H9 (cell line): Measurements from ENCODE around the gene OTUB2. TPM values are rescaled to one million over a fixed set of nuclear protein-coding genes. Genes with fewer than 3 reads are reported as not detected.

Experiments
- DNase-seq: peaks from one replicate; pipeline ENCODE4 v3.0.0-alpha.2; 2017
- H2AFZ ChIP-seq: one replicate; pipeline ENCODE4 v1.6.1; 2013; ENCODE audit warnings: mild to moderate bottlenecking, low read length, control low read depth, moderate library complexity
- H2AK5ac ChIP-seq: 2 replicates; pipeline ENCODE4 v1.6.1; 2013; ENCODE audit warnings: low read length, control low read depth, mixed read lengths; ENCODE audit not compliant: insufficient read length
- H2BK120ac ChIP-seq: one replicate; pipeline ENCODE4 v1.6.1; 2013; ENCODE audit warnings: low read depth, mild to moderate bottlenecking, low read length, control low read depth, inconsistent platforms; ENCODE audit not compliant: poor library complexity, severe bottlenecking
- H2BK12ac ChIP-seq: 2 replicates; pipeline ENCODE4 v1.6.1; 2013; ENCODE audit warnings: low read length, control low read depth, mixed read lengths, low read depth; ENCODE audit not compliant: insufficient read length
- H2BK15ac ChIP-seq: 2 replicates; pipeline ENCODE4 v1.6.1; 2013; ENCODE audit warnings: low read depth, low read length, control low read depth
- H2BK20ac ChIP-seq: one replicate; pipeline ENCODE4 v1.6.1; 2013; ENCODE audit warnings: low read depth, mild to moderate bottlenecking, low read length, control low read depth, inconsistent platforms; ENCODE audit not compliant: poor library complexity, severe bottlenecking
- H2BK5ac ChIP-seq: 2 replicates; pipeline ENCODE4 v1.6.1; 2013; ENCODE audit warnings: low read length, control low read depth, mixed read lengths; ENCODE audit not compliant: insufficient read length
- H3K14ac ChIP-seq: 2 replicates; pipeline ENCODE4 v1.6.1; 2013; ENCODE audit warnings: low read length, control low read depth; ENCODE audit not compliant: insufficient read depth
- H3K18ac ChIP-seq: 2 replicates; pipeline ENCODE4 v1.6.1; 2013; ENCODE audit warnings: low read depth, mild to moderate bottlenecking, mixed read lengths, low read length, control low read depth; ENCODE audit not compliant: insufficient read length
- H3K23ac ChIP-seq: 2 replicates; pipeline ENCODE4 v1.6.1; 2013; ENCODE audit warnings: low read length, control low read depth, mixed read lengths, low read depth; ENCODE audit not compliant: insufficient read length
- H3K23me2 ChIP-seq: 2 replicates; pipeline ENCODE4 v1.6.1; 2013; ENCODE audit warnings: low read depth, mild to moderate bottlenecking, mixed read lengths, low read length, control low read depth; ENCODE audit not compliant: insufficient read length, poor library complexity, severe bottlenecking
- H3K27ac ChIP-seq: 2 replicates; pipeline ENCODE4 v1.5.1; 2013; ENCODE audit warnings: low read length, control low read depth, mixed read lengths, low read depth; ENCODE audit not compliant: insufficient read length
- H3K27me3 ChIP-seq: 2 replicates; pipeline ENCODE4 v1.6.1; 2013; ENCODE audit warnings: low read length, control low read depth, inconsistent platforms; ENCODE audit not compliant: insufficient read depth
- H3K4ac ChIP-seq: 2 replicates; pipeline ENCODE4 v1.6.1; 2013; ENCODE audit warnings: low read depth, mild to moderate bottlenecking, control low read depth, inconsistent platforms, low read length, moderate library complexity
- H3K4me1 ChIP-seq: 2 replicates; pipeline ENCODE4 v1.6.1; 2013; ENCODE audit warnings: low read length, control low read depth, inconsistent platforms; ENCODE audit not compliant: insufficient read depth
- H3K4me2 ChIP-seq: 2 replicates; pipeline ENCODE4 v1.6.1; 2013; ENCODE audit warnings: low read length, control low read depth, mixed read lengths; ENCODE audit not compliant: insufficient read length, insufficient read depth
- H3K56ac ChIP-seq: 2 replicates; pipeline ENCODE4 v1.6.1; 2013; ENCODE audit warnings: low read depth, mild to moderate bottlenecking, mixed read lengths, low read length, control low read depth; ENCODE audit not compliant: insufficient read length
- H3K79me1 ChIP-seq: 2 replicates; pipeline ENCODE4 v1.6.1; 2013; ENCODE audit warnings: low read depth, mild to moderate bottlenecking, moderate library complexity, low read length, control low read depth, inconsistent platforms; ENCODE audit not compliant: insufficient read depth, poor library complexity, severe bottlenecking
- H3K79me2 ChIP-seq: 2 replicates; pipeline ENCODE4 v1.6.1; 2013; ENCODE audit warnings: low read length, control low read depth, inconsistent platforms; ENCODE audit not compliant: insufficient read depth
- H3K9ac ChIP-seq: 2 replicates; pipeline ENCODE4 v1.6.1; 2013; ENCODE audit warnings: low read length, control low read depth, mixed read lengths; ENCODE audit not compliant: insufficient read length; ENCODE audit errors: extremely low read depth
- H3K9me3 ChIP-seq: one replicate; pipeline ENCODE4 v1.6.1; 2013; ENCODE audit warnings: low read depth, low read length, inconsistent platforms; ENCODE audit not compliant: control insufficient read depth
- H3T11ph ChIP-seq: one replicate; pipeline ENCODE4 v1.6.1; 2013; ENCODE audit warnings: mild to moderate bottlenecking, low read length, control low read depth, inconsistent platforms
- H4K20me1 ChIP-seq: one replicate; pipeline ENCODE4 v1.6.1; 2013; ENCODE audit not compliant: control insufficient read depth, insufficient read length, insufficient read depth
- H4K5ac ChIP-seq: 2 replicates; pipeline ENCODE4 v1.6.1; 2013; ENCODE audit warnings: low read depth, mild to moderate bottlenecking, mixed read lengths, low read length, control low read depth; ENCODE audit not compliant: insufficient read length
- H4K8ac ChIP-seq: replicated peaks from 2 replicates; pipeline ENCODE4 v1.6.1; 2013; ENCODE audit warnings: low read length, control low read depth, mixed read lengths, low read depth; ENCODE audit not compliant: insufficient read length
- H4K91ac ChIP-seq: 2 replicates; pipeline ENCODE4 v1.6.1; 2013; ENCODE audit warnings: low read depth, mild to moderate bottlenecking, moderate library complexity, mixed read lengths, low read length, control low read depth; ENCODE audit not compliant: insufficient read length
- H3K27ac Mint-ChIP-seq, 3 experiments: 2 replicates in 2 of 3; 3 replicates in 1 of 3; pipeline ENCODE4 v1.8.0; 2020 to 2021; ENCODE audit warnings: mixed read lengths in 3 of 3, mild to moderate bottlenecking in 1 of 3, moderate library complexity in 1 of 3
- H3K27me3 Mint-ChIP-seq: 2 replicates; pipeline ENCODE4 v1.8.0; 2021; ENCODE audit warnings: low read depth, mild to moderate bottlenecking, moderate library complexity, mixed read lengths
- H3K36me3 Mint-ChIP-seq, 3 experiments: 2 replicates in 2 of 3; 3 replicates in 1 of 3; pipeline ENCODE4 v1.8.0; 2020 to 2021; ENCODE audit warnings: low read depth in 3 of 3, mixed read lengths in 3 of 3; ENCODE audit not compliant: insufficient read depth in 1 of 3
- H3K4me1 Mint-ChIP-seq, 2 experiments: 2 replicates each; pipeline ENCODE4 v1.8.0; 2020; ENCODE audit warnings: mixed read lengths in 2 of 2
- H3K4me3 Mint-ChIP-seq, 2 experiments: 2 replicates in 1 of 2; 3 replicates in 1 of 2; pipeline ENCODE4 v1.8.0; 2020 to 2021; ENCODE audit warnings: mild to moderate bottlenecking in 2 of 2, mixed read lengths in 2 of 2, moderate library complexity in 1 of 2
- H3K9me3 Mint-ChIP-seq, 2 experiments: 2 replicates in 1 of 2; 3 replicates in 1 of 2; pipeline ENCODE4 v1.8.0; 2020; ENCODE audit warnings: mild to moderate bottlenecking in 2 of 2, mixed read lengths in 2 of 2, moderate library complexity in 1 of 2
- CTCF ChIP-seq: fragments of 200-600 bp; sonication (generic); conservative IDR thresholded peaks from 3 replicates; pipeline ENCODE4 v1.8.0; 2021; ENCODE audit warnings: antibody characterized with exemption, mild to moderate bottlenecking
- WGBS: extraction: QIAGEN DNeasy Blood & Tissue Kit; methylation state at CpG from one replicate; pipeline ENCODE4 v1.1.7; 2013; ENCODE audit warnings: missing lambda C conversion rate, low lambda C conversion rate, mixed read lengths; ENCODE audit not compliant: insufficient read length; ENCODE audit errors: extremely low coverage; 5-methylcytosine and 5-hydroxymethylcytosine counted together
- total RNA-seq: library from RNA; stranded (reverse); gene quantifications from 2 replicates; pipeline ENCODE4 v1.2.1, GENCODE V29; 2021

OTUB2 gene
- total RNA-seq, 1 experiment from 2014 or later: 3.6 TPM

- WGBS: no CpG with 5 or more reads among the region's 10 CpGs
- no peak overlapping the region for H3K18ac ChIP-seq
- no peak overlapping the region for H3K27ac Mint-ChIP-seq
These were observed 4.6 kb upstream of the OTUB2 start for GRCh38 chr14:94021416-94022157.

More at GRCh38 chr14:94021416-94022157, 4.6 kb upstream of the OTUB2 start:
- Histone ChIP-seq H2BK15ac (no peak overlapping the region), H4K8ac (no peak overlapping the region), H3K4ac (no peak overlapping the region), H3K9me3 (no peaks in the 10 kb centered on the region), H2AFZ (no peak overlapping the region), H2BK120ac (no peak overlapping the region), H3K4me1 (no peaks in the 10 kb centered on the region; the same call in 1 of the 2 replicates), H3K79me1 (no peaks in the 10 kb centered on the region), H4K5ac (no peak overlapping the region), H3T11ph (no peak overlapping the region), H3K23me2 (no peaks in the 10 kb centered on the region), H3K4me2 (no peak overlapping the region), H3K56ac (no peak overlapping the region), H2BK20ac (no peak overlapping the region), H3K23ac (no peak overlapping the region), H4K91ac (no peak overlapping the region), H3K27ac (no peak overlapping the region), H2BK12ac (no peak overlapping the region), H3K9ac (no peak overlapping the region), H3K27me3 (no peaks in the 10 kb centered on the region), H2BK5ac (no peak overlapping the region), H3K14ac (no peak overlapping the region; the same call in 1 of the 2 replicates), H3K79me2 (no peaks in the 10 kb centered on the region), H2AK5ac (no peak overlapping the region), H4K20me1 (no peaks in the 10 kb centered on the region)
- H3K4me1 Mint-ChIP-seq: peaks cover 25 to 50% of the 10 kb centered on the region in 2 experiments
- no peak for TF ChIP-seq CTCF
- H3K4me3 Mint-ChIP-seq: no peak overlapping the region
- no peak for DNase-seq
- H3K9me3 Mint-ChIP-seq: no peaks in the 10 kb centered on the region; a peak in 1 of 5 replicates
- H3K36me3 Mint-ChIP-seq: no peaks in the 10 kb centered on the region
- peaks cover 11% of the 10 kb centered on the region for H3K27me3 Mint-ChIP-seq
